HFFc6 (cell line): ENCODE measurements around the gene ARL2. TPM values are rescaled to one million over a fixed set of nuclear protein-coding genes. Genes with fewer than 3 reads are reported as not detected.

ENCODE experiments used
- DNase-seq: peaks from one replicate; pipeline ENCODE4 v3.0.0-alpha.2; 2018
- H3K27ac Mint-ChIP-seq: 2 replicates; pipeline ENCODE4 v1.8.0; 2020; ENCODE audit warnings: mild to moderate bottlenecking, mixed read lengths
- H3K27me3 Mint-ChIP-seq: 2 replicates; pipeline ENCODE4 v1.8.0; 2021; ENCODE audit warnings: mild to moderate bottlenecking, moderate library complexity, mixed read lengths; ENCODE audit not compliant: insufficient read depth
- H3K36me3 Mint-ChIP-seq: 2 replicates; pipeline ENCODE4 v1.8.0; 2021; ENCODE audit warnings: low read depth, mixed read lengths
- H3K4me1 Mint-ChIP-seq: 2 replicates; pipeline ENCODE4 v1.8.0; 2020; ENCODE audit warnings: low read depth, mixed read lengths
- H3K4me3 Mint-ChIP-seq: 2 replicates; pipeline ENCODE4 v1.8.0; 2020; ENCODE audit warnings: mild to moderate bottlenecking, moderate library complexity, mixed read lengths
- H3K9me3 Mint-ChIP-seq: 2 replicates; pipeline ENCODE4 v1.8.0; 2020; ENCODE audit warnings: mild to moderate bottlenecking, mixed read lengths
- total RNA-seq, 6 experiments: library from RNA; stranded (reverse); fragmentation: NEBNext Ultra II Directional; extraction: Animal tissue kit (Norgen Biotek cat#: 25700); gene quantifications; 2 replicates in 1 of 6; 3 replicates in 5 of 6; pipeline ENCODE4 v1.2.3, GENCODE V29; 2021
- TF ChIP-seq, protein P1 (sequence below): fragments of 200-600 bp; sonication (generic); IDR thresholded peaks from 2 replicates; pipeline ENCODE4 v1.5.0; 2021; ENCODE audit warnings: antibody characterized with exemption, mild to moderate bottlenecking

The ARL2 gene
- total RNA-seq, 6 experiments from 2014 or later = 76.9 to 92.1 (median 87.2) TPM

DNA sequence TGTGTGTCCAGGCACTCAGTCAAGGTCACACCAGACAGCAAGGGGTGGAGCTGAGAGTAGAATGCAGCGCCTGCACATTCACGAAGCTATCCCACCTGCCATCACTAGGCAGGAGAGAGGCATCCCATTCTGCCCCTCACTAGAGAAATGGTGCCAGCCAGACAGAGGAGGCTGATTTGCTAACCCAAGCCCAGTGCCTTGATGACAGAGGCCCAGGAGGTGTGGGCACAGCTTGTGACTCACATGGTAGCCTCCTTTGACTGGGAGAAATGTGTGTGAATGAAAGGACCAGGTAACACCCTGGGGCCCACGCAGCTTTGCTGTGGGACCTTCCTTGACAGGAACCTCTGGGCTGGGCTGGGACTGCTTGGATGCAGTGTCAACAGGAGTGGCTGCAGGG lies 49.6 kb downstream of the ARL2 start:
- Mint-ChIP-seq H3K27ac (no peak overlapping the region), H3K4me3 (no peak overlapping the region), H3K9me3 (no peaks in the 10 kb centered on the region), H3K4me1 (peaks cover 7% of the 10 kb centered on the region; the same call in 1 of the 2 replicates), H3K36me3 (no peaks in the 10 kb centered on the region), H3K27me3 (peaks cover 7% of the 10 kb centered on the region)
- TF ChIP-seq, protein P1, sequence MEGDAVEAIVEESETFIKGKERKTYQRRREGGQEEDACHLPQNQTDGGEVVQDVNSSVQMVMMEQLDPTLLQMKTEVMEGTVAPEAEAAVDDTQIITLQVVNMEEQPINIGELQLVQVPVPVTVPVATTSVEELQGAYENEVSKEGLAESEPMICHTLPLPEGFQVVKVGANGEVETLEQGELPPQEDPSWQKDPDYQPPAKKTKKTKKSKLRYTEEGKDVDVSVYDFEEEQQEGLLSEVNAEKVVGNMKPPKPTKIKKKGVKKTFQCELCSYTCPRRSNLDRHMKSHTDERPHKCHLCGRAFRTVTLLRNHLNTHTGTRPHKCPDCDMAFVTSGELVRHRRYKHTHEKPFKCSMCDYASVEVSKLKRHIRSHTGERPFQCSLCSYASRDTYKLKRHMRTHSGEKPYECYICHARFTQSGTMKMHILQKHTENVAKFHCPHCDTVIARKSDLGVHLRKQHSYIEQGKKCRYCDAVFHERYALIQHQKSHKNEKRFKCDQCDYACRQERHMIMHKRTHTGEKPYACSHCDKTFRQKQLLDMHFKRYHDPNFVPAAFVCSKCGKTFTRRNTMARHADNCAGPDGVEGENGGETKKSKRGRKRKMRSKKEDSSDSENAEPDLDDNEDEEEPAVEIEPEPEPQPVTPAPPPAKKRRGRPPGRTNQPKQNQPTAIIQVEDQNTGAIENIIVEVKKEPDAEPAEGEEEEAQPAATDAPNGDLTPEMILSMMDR = no peak
- no peak for DNase-seq

DNA sequence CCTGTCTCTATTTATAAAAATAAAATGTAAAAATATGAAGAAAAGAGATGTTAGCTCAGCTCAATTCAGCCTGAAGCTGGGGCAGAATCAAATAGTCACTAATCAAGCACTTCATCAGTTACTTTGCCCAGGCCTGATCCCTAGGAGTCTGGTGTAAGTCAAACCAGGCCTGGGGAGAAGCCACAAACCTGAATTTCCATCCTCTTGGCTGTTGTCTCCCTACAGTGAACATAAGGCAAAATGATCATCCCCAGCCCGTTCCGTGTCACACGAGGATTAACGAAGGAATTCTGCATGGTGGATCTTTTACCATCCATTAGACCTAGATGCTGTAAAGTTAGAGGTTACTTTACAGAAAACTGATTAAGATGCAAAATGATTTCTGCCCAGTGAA lies 50.9 kb downstream of the ARL2 start:
- H3K9me3 Mint-ChIP-seq = no peaks in the 10 kb centered on the region
- DNase-seq = no peak
- peaks cover 7% of the 10 kb centered on the region; the same call in 1 of the 2 replicates for H3K4me1 Mint-ChIP-seq
- H3K4me3 Mint-ChIP-seq = no peak overlapping the region
- H3K27me3 Mint-ChIP-seq = peaks cover 2% of the 10 kb centered on the region; the same call in 1 of the 2 replicates
- H3K36me3 Mint-ChIP-seq = no peaks in the 10 kb centered on the region
- H3K27ac Mint-ChIP-seq = no peak overlapping the region
- TF ChIP-seq, protein P1 = no peak

DNA sequence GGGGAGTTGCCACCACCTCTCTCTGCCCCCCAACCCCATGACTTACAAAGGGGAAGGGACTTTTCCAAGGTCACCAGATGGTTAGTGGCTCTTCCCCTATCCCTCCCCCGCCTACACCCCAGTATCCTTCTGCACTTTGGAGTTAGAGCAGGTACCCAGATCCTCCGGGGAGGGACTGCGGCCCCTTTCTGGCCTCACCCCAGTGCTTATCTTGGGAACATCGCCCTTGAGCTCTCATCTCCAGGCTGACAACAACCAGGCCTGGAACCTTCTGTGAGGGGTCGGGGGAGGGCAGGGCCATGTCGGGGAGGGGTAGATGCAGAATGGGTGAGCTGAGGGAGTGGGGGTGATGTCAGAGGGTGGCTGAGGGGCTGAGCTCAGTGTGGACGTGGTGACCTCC lies 51.9 kb downstream of the ARL2 start:
- H3K9me3 Mint-ChIP-seq = no peaks in the 10 kb centered on the region
- TF ChIP-seq, protein P1 = no peak
- H3K4me1 Mint-ChIP-seq = peaks cover 4% of the 10 kb centered on the region; the same call in 1 of the 2 replicates
- H3K4me3 Mint-ChIP-seq = no peak overlapping the region
- H3K27ac Mint-ChIP-seq = no peak overlapping the region
- H3K36me3 Mint-ChIP-seq = no peaks in the 10 kb centered on the region
- no peaks in the 10 kb centered on the region; the same call in 1 of the 2 replicates for H3K27me3 Mint-ChIP-seq
- no peak for DNase-seq

DNA sequence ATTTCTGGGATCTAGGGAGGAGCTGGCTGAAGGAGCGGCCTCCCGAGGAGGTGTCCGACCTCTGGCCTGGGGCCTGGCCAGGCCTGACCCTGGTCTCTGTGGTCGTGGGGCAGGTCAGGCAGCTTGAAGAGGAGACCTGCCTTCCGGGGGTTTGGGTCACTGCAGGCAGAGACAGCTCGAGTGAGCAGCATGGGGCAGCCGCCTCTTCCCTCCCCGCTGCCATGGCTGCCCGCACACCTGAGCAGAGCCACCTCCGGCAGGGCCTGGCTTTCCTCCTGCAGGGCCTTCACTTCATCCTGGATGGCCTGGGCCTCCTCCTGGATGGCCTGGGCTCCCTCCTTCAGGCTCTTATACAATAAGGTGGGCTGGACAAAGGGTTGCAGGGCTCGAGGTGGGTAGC lies 52.4 kb downstream of the ARL2 start:
- H3K4me3 Mint-ChIP-seq = no peak overlapping the region

DNA sequence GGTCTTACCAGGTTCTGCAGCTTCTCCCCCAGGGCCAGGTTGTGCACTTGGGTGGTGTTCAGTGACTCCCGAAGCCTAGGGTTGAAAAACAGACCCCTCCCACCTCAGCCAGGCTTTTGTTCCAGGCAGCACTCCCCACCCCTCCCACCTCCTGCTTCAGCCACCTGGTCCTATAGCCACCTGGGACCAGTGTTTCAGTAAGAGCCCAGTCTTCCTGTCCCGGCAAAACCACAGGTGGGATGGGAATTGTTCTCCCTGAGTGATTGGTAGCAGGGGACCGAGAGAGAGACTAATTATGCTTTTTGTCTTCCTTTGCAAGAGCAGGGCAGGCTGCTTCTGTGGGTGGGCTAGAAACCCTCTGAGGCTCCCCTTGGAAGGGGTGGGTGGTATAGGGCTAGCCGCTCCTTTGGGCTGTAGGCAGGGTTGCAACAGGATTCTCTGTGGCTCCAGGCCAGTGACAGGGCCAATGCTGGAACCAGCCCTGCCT lies 52.9 kb downstream of the ARL2 start:
- Mint-ChIP-seq H3K36me3 (no peaks in the 10 kb centered on the region), H3K27me3 (no peaks in the 10 kb centered on the region; the same call in 1 of the 2 replicates), H3K4me3 (no peak overlapping the region), H3K9me3 (no peaks in the 10 kb centered on the region), H3K4me1 (no peaks in the 10 kb centered on the region), H3K27ac (no peak overlapping the region)
- TF ChIP-seq, protein P1 = no peak
- DNase-seq = no peak

More for the DNA sequence above, 52.4 kb downstream of the ARL2 start:
- DNase-seq = no peak
- H3K27ac Mint-ChIP-seq = no peak overlapping the region
- TF ChIP-seq, protein P1 = no peak
- H3K9me3 Mint-ChIP-seq = no peaks in the 10 kb centered on the region
- no peaks in the 10 kb centered on the region for H3K36me3 Mint-ChIP-seq
- H3K27me3 Mint-ChIP-seq = no peaks in the 10 kb centered on the region; the same call in 1 of the 2 replicates
- H3K4me1 Mint-ChIP-seq = no peaks in the 10 kb centered on the region
